HG02981 (cell line): Measurements from ENCODE around the gene TOMM20.
"Not testable (repeated sequence)": the region's sequence is repeated elsewhere in the genome, so short reads cannot be mapped to it uniquely, and the experiment has no call there.

Experiments used
- ATAC-seq: cut with Tn5 transposase; IDR thresholded peaks from one replicate; pipeline ENCODE4 v1.9.1; 2021; ENCODE audit warnings: mild to moderate bottlenecking, moderate library complexity; ENCODE audit not compliant: unreplicated experiment

TOMM20 gene

GRCh38 chr1:235102993-235103411 is 25.6 kb downstream of the TOMM20 start:
- no peak for ATAC-seq

- no peak for ATAC-seq
These were observed 26.4 kb downstream of the TOMM20 start for GRCh38 chr1:235102259-235102582.

GRCh38 chr1:235101558-235102258 is 26.9 kb downstream of the TOMM20 start:
- no peak for ATAC-seq

GRCh38 chr1:235100194-235100772 is 28.4 kb downstream of the TOMM20 start:
- ATAC-seq = no peak

- no peak for ATAC-seq
These were observed 29.6 kb downstream of the TOMM20 start for GRCh38 chr1:235098991-235099390.

- no peak for ATAC-seq
These were observed 30.1 kb downstream of the TOMM20 start for GRCh38 chr1:235098547-235098946.

- not testable (repeated sequence) for ATAC-seq
These were observed 31.1 kb downstream of the TOMM20 start for GRCh38 chr1:235097501-235097900.

- no peak for ATAC-seq
These were observed 32.6 kb downstream of the TOMM20 start for GRCh38 chr1:235095938-235096562.

GRCh38 chr1:235093696-235094592 is 34.7 kb downstream of the TOMM20 start:
- ATAC-seq = peak; percentile 75

GRCh38 chr1:235093013-235093695 is 35.5 kb downstream of the TOMM20 start:
- ATAC-seq = no peak

- not testable (repeated sequence) for ATAC-seq
These were observed 36.2 kb downstream of the TOMM20 start for GRCh38 chr1:235092415-235092814.

GRCh38 chr1:235092045-235092406 is 36.6 kb downstream of the TOMM20 start:
- not testable (repeated sequence) for ATAC-seq

GRCh38 chr1:235091319-235092044 is 37.2 kb downstream of the TOMM20 start:
- not testable (repeated sequence) for ATAC-seq

- ATAC-seq = no peak
These were observed 38.1 kb downstream of the TOMM20 start for GRCh38 chr1:235090406-235091069.

GRCh38 chr1:235088907-235089306 is 39.7 kb downstream of the TOMM20 start:
- ATAC-seq = no peak

- ATAC-seq = no peak
These were observed 40.2 kb downstream of the TOMM20 start for GRCh38 chr1:235088430-235088829.

GRCh38 chr1:235087906-235088305 is 40.7 kb downstream of the TOMM20 start:
- ATAC-seq = no peak

- ATAC-seq = not testable (repeated sequence)
These were observed 43.1 kb downstream of the TOMM20 start for GRCh38 chr1:235085411-235086117.

GRCh38 chr1:235080788-235081187 is 47.8 kb downstream of the TOMM20 start:
- ATAC-seq = not testable (repeated sequence)
